MM.1S (cell line): ENCODE data around the gene ASPSCR1.

ENCODE experiments used
- EZH2 ChIP-seq: fragments of 300-600 bp; sonication (generic); optimal IDR thresholded peaks from 2 replicates; pipeline ENCODE3; 2017; ENCODE audit warnings: low read depth, mild to moderate bottlenecking, antibody characterized with exemption, low read length, mixed read lengths
- EZH2phosphoT487 ChIP-seq: fragments of 300-600 bp; sonication (generic); IDR thresholded peaks from 2 replicates; pipeline ENCODE4 v1.6.1; 2018; ENCODE audit warnings: antibody characterized with exemption, low read length
- TF ChIP-seq, protein P1 (sequence below): fragments of 300-600 bp; sonication (generic); IDR thresholded peaks from 2 replicates; pipeline ENCODE4 v1.5.1; 2016; ENCODE audit warnings: antibody characterized with exemption, low read length, mixed read lengths

- TF ChIP-seq EZH2 = no peak
- TF ChIP-seq, protein P1, sequence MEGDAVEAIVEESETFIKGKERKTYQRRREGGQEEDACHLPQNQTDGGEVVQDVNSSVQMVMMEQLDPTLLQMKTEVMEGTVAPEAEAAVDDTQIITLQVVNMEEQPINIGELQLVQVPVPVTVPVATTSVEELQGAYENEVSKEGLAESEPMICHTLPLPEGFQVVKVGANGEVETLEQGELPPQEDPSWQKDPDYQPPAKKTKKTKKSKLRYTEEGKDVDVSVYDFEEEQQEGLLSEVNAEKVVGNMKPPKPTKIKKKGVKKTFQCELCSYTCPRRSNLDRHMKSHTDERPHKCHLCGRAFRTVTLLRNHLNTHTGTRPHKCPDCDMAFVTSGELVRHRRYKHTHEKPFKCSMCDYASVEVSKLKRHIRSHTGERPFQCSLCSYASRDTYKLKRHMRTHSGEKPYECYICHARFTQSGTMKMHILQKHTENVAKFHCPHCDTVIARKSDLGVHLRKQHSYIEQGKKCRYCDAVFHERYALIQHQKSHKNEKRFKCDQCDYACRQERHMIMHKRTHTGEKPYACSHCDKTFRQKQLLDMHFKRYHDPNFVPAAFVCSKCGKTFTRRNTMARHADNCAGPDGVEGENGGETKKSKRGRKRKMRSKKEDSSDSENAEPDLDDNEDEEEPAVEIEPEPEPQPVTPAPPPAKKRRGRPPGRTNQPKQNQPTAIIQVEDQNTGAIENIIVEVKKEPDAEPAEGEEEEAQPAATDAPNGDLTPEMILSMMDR = no peak
- no peak for TF ChIP-seq EZH2phosphoT487
Measured at GRCh38 chr17:81951785-81952684, 25.4 kb upstream of the ASPSCR1 start.
